ENCODE data around the gene S100A2. TPM values are rescaled to one million over a fixed set of nuclear protein-coding genes. Genes with fewer than 3 reads are reported as not detected.
A peak's percentile ranks its signal among the peaks of the same experiment; 100 is the strongest.

The S100A2 gene
- total RNA-seq, 3 donors from 2014 or later = 0.33 to 5.4 TPM; not detected in 1

- intact Hi-C loops (cut with DNase I; ENCODE audit: low total_unique reads) = loop anchor here (10.0 kb wide), 1 partner anchor 51 kb away; the partner anchor contains the start of genes S100A1 and S100A13
- no peak for DNase-seq (ENCODE audit: low spot score in 2 of 2)
- Histone ChIP-seq H3K4me1 (no peaks in the 10 kb centered on the region), H3K9me3 (no peaks in the 10 kb centered on the region), H3K27me3 (no peaks in the 10 kb centered on the region), H3K4me3 (no peak overlapping the region), H3K27ac (peak overlapping the region; percentile 71 to 84), H3K36me3 (no peaks in the 10 kb centered on the region)
- TF ChIP-seq POLR2AphosphoS5 (IDR thresholded peaks at IDR 0.05) (no peak), POLR2A (IDR thresholded peaks at IDR 0.05) (no peak)
- TF ChIP-seq, protein P1, sequence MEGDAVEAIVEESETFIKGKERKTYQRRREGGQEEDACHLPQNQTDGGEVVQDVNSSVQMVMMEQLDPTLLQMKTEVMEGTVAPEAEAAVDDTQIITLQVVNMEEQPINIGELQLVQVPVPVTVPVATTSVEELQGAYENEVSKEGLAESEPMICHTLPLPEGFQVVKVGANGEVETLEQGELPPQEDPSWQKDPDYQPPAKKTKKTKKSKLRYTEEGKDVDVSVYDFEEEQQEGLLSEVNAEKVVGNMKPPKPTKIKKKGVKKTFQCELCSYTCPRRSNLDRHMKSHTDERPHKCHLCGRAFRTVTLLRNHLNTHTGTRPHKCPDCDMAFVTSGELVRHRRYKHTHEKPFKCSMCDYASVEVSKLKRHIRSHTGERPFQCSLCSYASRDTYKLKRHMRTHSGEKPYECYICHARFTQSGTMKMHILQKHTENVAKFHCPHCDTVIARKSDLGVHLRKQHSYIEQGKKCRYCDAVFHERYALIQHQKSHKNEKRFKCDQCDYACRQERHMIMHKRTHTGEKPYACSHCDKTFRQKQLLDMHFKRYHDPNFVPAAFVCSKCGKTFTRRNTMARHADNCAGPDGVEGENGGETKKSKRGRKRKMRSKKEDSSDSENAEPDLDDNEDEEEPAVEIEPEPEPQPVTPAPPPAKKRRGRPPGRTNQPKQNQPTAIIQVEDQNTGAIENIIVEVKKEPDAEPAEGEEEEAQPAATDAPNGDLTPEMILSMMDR (IDR thresholded peaks at IDR 0.05) = no peak
Measured at GRCh38 chr1:153573351-153573750, 7.7 kb upstream of the S100A2 start.

DNA sequence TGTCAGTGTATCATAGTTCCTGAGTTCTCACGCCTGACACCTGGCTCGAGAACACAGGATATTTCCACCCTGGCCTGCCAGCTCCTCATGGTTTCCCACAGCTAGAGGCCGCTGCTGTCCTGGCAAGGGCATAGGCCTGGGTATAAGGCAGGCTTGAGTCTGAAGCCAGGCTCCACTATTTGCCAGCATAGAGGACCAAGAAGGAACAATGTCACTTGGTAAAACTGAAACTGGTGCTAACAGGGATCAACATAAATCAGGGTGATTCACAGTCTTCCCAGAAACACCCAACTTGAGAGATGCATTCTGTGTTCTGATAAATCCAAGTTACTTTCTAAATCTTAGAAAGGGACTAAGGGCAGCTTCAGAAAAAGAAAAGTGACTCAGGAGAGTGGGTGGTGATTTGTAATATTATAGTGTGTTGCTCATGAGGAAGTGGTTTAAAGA lies 6.9 kb upstream of the S100A2 start:
- intact Hi-C loops (cut with DNase I; ENCODE audit: low total_unique reads) = loop anchor here (10.0 kb wide), 1 partner anchor 52 kb away; the partner anchor contains the start of genes S100A1 and S100A13
- peak overlapping the region; percentile 71 to 84 for H3K27ac ChIP-seq

GRCh38 chr1:153571706-153572105 lies 6.1 kb upstream of the S100A2 start:
- H3K27ac ChIP-seq = peak overlapping the region; percentile 71 to 84
- intact Hi-C loops (cut with DNase I; ENCODE audit: low total_unique reads) = loop anchor here (10.0 kb wide), 1 partner anchor 53 kb away; the partner anchor contains the start of genes S100A1 and S100A13

More for the DNA sequence above, 6.9 kb upstream of the S100A2 start:
- H3K4me1 ChIP-seq = peaks cover 0 to 8% of the 10 kb centered on the region in 2 donors
- DNase-seq (ENCODE audit: low spot score in 2 of 2) = peak; percentile 83 to 89
- TF ChIP-seq POLR2A (IDR thresholded peaks at IDR 0.05) = no peak
- TF ChIP-seq, protein P1 (IDR thresholded peaks at IDR 0.05) = peak; percentile 31 to 91 (median 84)
- peak; percentile 28 to 81 (median 74) for TF ChIP-seq POLR2AphosphoS5 (IDR thresholded peaks at IDR 0.05)
- H3K27me3 ChIP-seq = no peaks in the 10 kb centered on the region
- no peak overlapping the region for H3K4me3 ChIP-seq
- H3K9me3 ChIP-seq = no peaks in the 10 kb centered on the region
- no peaks in the 10 kb centered on the region for H3K36me3 ChIP-seq

GRCh38 chr1:153570874-153571273 lies 5.2 kb upstream of the S100A2 start:
- Histone ChIP-seq H3K27me3 (no peaks in the 10 kb centered on the region), H3K4me1 (peaks cover 4 to 19% of the 10 kb centered on the region in 2 donors), H3K4me3 (no peak overlapping the region), H3K36me3 (no peaks in the 10 kb centered on the region), H3K27ac (no peak overlapping the region), H3K9me3 (no peaks in the 10 kb centered on the region)
- DNase-seq (ENCODE audit: low spot score in 2 of 2) = no peak
- intact Hi-C loops (cut with DNase I; ENCODE audit: low total_unique reads) = loop anchor here (10.0 kb wide), 1 partner anchor 54 kb away; the partner anchor contains the start of genes S100A1 and S100A13
- TF ChIP-seq POLR2AphosphoS5 (IDR thresholded peaks at IDR 0.05) (no peak), POLR2A (IDR thresholded peaks at IDR 0.05) (no peak)
- TF ChIP-seq, protein P1 (IDR thresholded peaks at IDR 0.05) = no peak

More at GRCh38 chr1:153571706-153572105, 6.1 kb upstream of the S100A2 start:
- no peak for TF ChIP-seq POLR2AphosphoS5 (IDR thresholded peaks at IDR 0.05)
- no peak for TF ChIP-seq POLR2A (IDR thresholded peaks at IDR 0.05)
- TF ChIP-seq, protein P1 (IDR thresholded peaks at IDR 0.05) = no peak
- Histone ChIP-seq H3K36me3 (no peaks in the 10 kb centered on the region), H3K9me3 (no peaks in the 10 kb centered on the region), H3K4me1 (peaks cover 0 to 16% of the 10 kb centered on the region in 2 donors), H3K27me3 (no peaks in the 10 kb centered on the region), H3K4me3 (no peak overlapping the region)
- DNase-seq (ENCODE audit: low spot score in 2 of 2) = no peak

DNA sequence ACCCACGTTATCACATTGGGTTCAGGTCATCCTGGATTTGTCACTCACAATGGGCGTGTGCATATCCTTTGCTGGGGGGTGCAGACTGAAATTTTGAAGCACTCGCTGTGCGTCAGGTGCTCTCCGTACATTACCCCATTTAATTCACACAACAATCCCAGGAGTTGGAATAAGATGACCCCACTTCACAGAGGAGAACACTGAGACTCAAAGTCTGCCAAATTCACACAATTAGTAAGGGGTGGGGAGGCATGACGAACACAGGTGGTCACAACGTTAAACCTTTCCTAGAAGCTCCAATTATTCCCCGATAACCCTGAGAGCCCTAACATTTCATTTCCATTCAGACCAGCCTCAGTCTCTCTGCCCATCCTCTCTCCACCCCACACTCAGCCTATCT lies 3.8 kb upstream of the S100A2 start:
- Histone ChIP-seq H3K4me3 (no peak overlapping the region), H3K4me1 (peaks cover 11 to 25% of the 10 kb centered on the region in 2 donors)
- intact Hi-C loops (cut with DNase I; ENCODE audit: low total_unique reads) = no loop called here

More for the DNA sequence above, 3.8 kb upstream of the S100A2 start:
- Histone ChIP-seq H3K27me3 (no peaks in the 10 kb centered on the region), H3K27ac (no peak overlapping the region), H3K36me3 (no peaks in the 10 kb centered on the region), H3K9me3 (no peaks in the 10 kb centered on the region)
- DNase-seq (ENCODE audit: low spot score in 2 of 2) = no peak
- TF ChIP-seq, protein P1 (IDR thresholded peaks at IDR 0.05) = no peak
- TF ChIP-seq POLR2A (IDR thresholded peaks at IDR 0.05) = no peak
- TF ChIP-seq POLR2AphosphoS5 (IDR thresholded peaks at IDR 0.05) = no peak
